K562 (cell line): ENCODE measurements around the gene HEPHL1.

Experiments used
- FOXK1 ChIP-seq: sonication (generic); formaldehyde crosslinking; IDR thresholded peaks from 2 replicates; pipeline ENCODE4 v1.8.0; 2022; ENCODE audit warnings: missing genetic modification reagents, mild to moderate bottlenecking, borderline replicate concordance
- POLR2A ChIP-seq: fragments of 450-650 bp; conservative IDR thresholded peaks from 2 replicates; pipeline ENCODE4 v1.6.1; 2016
- RAD21 ChIP-seq, 2 experiments: fragments of 250-450 bp in 1 of 2; fragments of 450-650 bp in 1 of 2; sonication (Bioruptor Pico) in 1 of 2; formaldehyde crosslinking in 1 of 2; IDR thresholded peaks in 1 of 2; conservative IDR thresholded peaks in 1 of 2; 2 replicates each; pipeline versions ENCODE4 v1.4.0 to v1.8.0; 2020 to 2022; ENCODE audit warnings: mild to moderate bottlenecking in 2 of 2, moderate library complexity in 1 of 2
- ZBTB8A ChIP-seq: fragments of 450-650 bp; IDR thresholded peaks from 2 replicates; pipeline ENCODE4 v1.6.1; 2018; ENCODE audit warnings: mild to moderate bottlenecking, moderate library complexity; ENCODE audit not compliant: partially characterized antibody
- ZNF121 ChIP-seq: sonication (generic); formaldehyde crosslinking; conservative IDR thresholded peaks from 2 replicates; pipeline ENCODE4 v1.8.0; 2022; ENCODE audit warnings: missing genetic modification reagents
- TF ChIP-seq, protein P1 (sequence below): fragments of 450-650 bp; formaldehyde crosslinking; conservative IDR thresholded peaks from 2 replicates; pipeline ENCODE4 v1.4.0; 2022; ENCODE audit warnings: mild to moderate bottlenecking, missing genetic modification characterization
- TF ChIP-seq, protein P2 (sequence below), 3 experiments: IDR thresholded peaks in 2 of 3; conservative IDR thresholded peaks in 1 of 3; 2 replicates each; pipeline ENCODE4 v1.5.1; 2011 to 2012; ENCODE audit warnings: low read length in 3 of 3, mild to moderate bottlenecking in 3 of 3, control low read depth in 2 of 3, improper control_type of control experiment in 1 of 3, inconsistent platforms in 1 of 3, low read depth in 1 of 3, mixed read lengths in 1 of 3, moderate library complexity in 1 of 3; ENCODE audit not compliant: insufficient read depth in 2 of 3

DNA sequence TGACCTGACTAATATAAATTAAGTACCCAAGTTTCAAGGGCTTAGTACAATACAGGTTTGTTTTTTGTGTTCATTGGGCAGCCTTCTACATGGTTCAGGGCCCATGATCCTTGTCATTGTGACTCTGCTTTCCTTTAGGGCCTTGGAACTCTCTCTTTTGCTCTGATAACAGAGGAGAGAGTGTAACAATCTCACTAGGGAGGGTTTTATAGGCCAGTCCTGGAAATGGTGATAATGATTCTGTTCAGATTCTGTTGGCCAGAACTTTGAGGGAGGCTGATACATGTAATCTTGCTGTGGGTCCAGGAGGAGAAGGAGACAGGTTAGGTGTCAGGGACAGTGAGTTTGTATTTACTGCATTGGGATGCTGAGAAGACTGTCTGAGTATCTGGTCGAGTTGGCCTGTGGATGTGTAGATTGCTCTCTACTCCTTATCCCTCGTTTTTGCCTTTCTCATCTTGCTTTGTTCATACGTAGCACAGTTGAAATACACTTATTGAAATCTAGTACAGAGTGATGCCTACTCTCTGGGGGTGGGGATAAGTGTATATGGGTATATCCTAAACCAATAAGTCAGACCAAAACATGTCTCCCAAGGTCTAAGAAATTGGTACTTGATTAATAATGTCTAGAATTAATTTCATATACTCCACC lies 37.5 kb upstream of the HEPHL1 start:
- TF ChIP-seq POLR2A (no peak), RAD21 (CRISPR knock-in tag; conservative IDR thresholded peaks at IDR 0.05 in 1 of 2, IDR thresholded peaks at IDR 0.05 in 1 of 2) (no peak), ZBTB8A (no peak), FOXK1 (CRISPR knock-in tag) (no peak), ZNF121 (CRISPR knock-in tag) (no peak)
- TF ChIP-seq, protein P1, sequence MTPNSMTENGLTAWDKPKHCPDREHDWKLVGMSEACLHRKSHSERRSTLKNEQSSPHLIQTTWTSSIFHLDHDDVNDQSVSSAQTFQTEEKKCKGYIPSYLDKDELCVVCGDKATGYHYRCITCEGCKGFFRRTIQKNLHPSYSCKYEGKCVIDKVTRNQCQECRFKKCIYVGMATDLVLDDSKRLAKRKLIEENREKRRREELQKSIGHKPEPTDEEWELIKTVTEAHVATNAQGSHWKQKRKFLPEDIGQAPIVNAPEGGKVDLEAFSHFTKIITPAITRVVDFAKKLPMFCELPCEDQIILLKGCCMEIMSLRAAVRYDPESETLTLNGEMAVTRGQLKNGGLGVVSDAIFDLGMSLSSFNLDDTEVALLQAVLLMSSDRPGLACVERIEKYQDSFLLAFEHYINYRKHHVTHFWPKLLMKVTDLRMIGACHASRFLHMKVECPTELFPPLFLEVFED (CRISPR knock-in tag) = no peak
- TF ChIP-seq, protein P2, sequence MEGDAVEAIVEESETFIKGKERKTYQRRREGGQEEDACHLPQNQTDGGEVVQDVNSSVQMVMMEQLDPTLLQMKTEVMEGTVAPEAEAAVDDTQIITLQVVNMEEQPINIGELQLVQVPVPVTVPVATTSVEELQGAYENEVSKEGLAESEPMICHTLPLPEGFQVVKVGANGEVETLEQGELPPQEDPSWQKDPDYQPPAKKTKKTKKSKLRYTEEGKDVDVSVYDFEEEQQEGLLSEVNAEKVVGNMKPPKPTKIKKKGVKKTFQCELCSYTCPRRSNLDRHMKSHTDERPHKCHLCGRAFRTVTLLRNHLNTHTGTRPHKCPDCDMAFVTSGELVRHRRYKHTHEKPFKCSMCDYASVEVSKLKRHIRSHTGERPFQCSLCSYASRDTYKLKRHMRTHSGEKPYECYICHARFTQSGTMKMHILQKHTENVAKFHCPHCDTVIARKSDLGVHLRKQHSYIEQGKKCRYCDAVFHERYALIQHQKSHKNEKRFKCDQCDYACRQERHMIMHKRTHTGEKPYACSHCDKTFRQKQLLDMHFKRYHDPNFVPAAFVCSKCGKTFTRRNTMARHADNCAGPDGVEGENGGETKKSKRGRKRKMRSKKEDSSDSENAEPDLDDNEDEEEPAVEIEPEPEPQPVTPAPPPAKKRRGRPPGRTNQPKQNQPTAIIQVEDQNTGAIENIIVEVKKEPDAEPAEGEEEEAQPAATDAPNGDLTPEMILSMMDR (IDR thresholded peaks at IDR 0.05 in 2 of 3, conservative IDR thresholded peaks at IDR 0.05 in 1 of 3; ENCODE audit: insufficient read depth in 2 of 3, low read depth in 1 of 3, low read length in 3 of 3) = no peak
